Measurements from ENCODE around the gene APOL1. TPM values are rescaled to one million over a fixed set of nuclear protein-coding genes. Genes with fewer than 3 reads are reported as not detected.

The APOL1 gene
- total and polyA plus RNA-seq, 9 of the 15 experiments (the other 6 are each of a cell fraction or from before 2014, with no cell fraction given) = 2.5 to 9.7 (median 5.6) TPM

DNA sequence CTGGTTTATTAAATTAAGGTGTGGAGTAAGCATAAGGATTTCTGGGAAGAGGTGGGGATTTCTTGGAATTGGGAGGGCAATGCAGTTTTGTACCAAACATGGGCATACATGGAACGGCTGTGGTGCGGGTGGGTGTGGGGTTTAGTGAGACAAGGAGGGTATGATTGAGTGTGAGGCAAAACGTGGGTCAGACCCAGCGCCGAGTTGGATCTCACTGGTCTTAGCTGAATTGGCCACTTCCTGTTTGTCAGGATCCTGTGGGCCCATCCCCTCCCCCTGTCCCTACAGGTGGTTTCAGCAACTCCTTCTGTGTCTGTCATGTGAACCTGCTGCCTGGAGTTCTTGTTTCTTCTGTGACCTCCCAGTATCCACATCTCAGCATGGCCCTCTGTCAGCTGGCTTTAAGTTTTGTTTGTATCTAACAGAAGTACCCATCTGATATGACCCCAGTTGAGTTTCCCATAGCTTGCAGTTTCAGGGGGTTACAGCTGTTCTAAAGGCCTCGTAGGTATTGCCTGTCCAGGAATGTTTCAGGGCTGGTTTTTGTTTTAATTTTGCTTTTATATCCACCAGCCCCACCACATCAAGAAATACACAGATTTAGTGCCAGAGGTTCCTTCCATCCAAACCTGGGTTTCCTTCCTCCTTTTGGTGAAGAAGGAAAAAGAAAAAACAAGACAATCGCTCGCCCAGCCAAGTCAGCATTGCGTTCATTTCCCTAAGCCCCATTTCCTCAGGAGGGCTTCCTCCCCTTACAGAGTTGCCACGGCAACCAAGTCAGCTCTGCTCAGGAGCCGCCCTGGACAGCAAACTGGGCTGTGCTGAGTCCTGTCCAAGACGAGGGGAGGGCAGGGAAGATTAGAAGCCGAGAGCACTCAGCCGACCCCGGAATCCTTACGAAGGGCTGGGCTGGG, 6.0 kb downstream of the APOL1 start (continued):
- peak; percentile 55 for TF ChIP-seq GABPA (tag; conservative IDR thresholded peaks at IDR 0.05; ENCODE audit: low read depth)
- TF ChIP-seq, protein P1, sequence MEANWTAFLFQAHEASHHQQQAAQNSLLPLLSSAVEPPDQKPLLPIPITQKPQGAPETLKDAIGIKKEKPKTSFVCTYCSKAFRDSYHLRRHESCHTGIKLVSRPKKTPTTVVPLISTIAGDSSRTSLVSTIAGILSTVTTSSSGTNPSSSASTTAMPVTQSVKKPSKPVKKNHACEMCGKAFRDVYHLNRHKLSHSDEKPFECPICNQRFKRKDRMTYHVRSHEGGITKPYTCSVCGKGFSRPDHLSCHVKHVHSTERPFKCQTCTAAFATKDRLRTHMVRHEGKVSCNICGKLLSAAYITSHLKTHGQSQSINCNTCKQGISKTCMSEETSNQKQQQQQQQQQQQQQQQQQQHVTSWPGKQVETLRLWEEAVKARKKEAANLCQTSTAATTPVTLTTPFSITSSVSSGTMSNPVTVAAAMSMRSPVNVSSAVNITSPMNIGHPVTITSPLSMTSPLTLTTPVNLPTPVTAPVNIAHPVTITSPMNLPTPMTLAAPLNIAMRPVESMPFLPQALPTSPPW (CRISPR knock-in tag; IDR thresholded peaks at IDR 0.05) = peak; percentile 32; the same call in 1 of the 2 replicates
- TF ChIP-seq, protein P2, sequence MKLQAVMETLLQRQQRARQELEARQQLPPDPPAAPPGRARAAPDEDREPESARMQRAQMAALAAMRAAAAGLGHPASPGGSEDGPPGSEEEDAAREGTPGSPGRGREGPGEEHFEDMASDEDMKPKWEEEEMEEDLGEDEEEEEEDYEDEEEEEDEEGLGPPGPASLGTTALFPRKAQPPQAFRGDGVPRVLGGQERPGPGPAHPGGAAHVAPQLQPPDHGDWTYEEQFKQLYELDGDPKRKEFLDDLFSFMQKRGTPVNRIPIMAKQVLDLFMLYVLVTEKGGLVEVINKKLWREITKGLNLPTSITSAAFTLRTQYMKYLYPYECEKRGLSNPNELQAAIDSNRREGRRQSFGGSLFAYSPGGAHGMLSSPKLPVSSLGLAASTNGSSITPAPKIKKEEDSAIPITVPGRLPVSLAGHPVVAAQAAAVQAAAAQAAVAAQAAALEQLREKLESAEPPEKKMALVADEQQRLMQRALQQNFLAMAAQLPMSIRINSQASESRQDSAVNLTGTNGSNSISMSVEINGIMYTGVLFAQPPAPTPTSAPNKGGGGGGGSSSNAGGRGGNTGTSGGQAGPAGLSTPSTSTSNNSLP (IDR thresholded peaks at IDR 0.05; ENCODE audit: borderline replicate concordance, low read depth, low read length) = no peak
- TF ChIP-seq EZH2 (IDR thresholded peaks at IDR 0.05; ENCODE audit: borderline replicate concordance, low read depth, low read length) = no peak
- peak; percentile 51; the same call in 1 of the 2 replicates for TF ChIP-seq C11orf30 (IDR thresholded peaks at IDR 0.05; ENCODE audit: low read depth)
- 0 out of 2 replicates have a peak, but pooled peaks have one; percentile 27 for TF ChIP-seq ZNF766 (CRISPR knock-in tag; conservative IDR thresholded peaks at IDR 0.05)
- TF ChIP-seq BMI1 (IDR thresholded peaks at IDR 0.05; ENCODE audit: low read length) = peak; percentile 55; the same call in 1 of the 2 replicates
- peak; percentile 39; the same call in 1 of the 2 replicates for TF ChIP-seq RBFOX2 (IDR thresholded peaks at IDR 0.05; ENCODE audit: low read depth, low read length)
- TF ChIP-seq, protein P3, sequence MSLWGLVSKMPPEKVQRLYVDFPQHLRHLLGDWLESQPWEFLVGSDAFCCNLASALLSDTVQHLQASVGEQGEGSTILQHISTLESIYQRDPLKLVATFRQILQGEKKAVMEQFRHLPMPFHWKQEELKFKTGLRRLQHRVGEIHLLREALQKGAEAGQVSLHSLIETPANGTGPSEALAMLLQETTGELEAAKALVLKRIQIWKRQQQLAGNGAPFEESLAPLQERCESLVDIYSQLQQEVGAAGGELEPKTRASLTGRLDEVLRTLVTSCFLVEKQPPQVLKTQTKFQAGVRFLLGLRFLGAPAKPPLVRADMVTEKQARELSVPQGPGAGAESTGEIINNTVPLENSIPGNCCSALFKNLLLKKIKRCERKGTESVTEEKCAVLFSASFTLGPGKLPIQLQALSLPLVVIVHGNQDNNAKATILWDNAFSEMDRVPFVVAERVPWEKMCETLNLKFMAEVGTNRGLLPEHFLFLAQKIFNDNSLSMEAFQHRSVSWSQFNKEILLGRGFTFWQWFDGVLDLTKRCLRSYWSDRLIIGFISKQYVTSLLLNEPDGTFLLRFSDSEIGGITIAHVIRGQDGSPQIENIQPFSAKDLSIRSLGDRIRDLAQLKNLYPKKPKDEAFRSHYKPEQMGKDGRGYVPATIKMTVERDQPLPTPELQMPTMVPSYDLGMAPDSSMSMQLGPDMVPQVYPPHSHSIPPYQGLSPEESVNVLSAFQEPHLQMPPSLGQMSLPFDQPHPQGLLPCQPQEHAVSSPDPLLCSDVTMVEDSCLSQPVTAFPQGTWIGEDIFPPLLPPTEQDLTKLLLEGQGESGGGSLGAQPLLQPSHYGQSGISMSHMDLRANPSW (CRISPR knock-in tag; IDR thresholded peaks at IDR 0.05) = no peak
- peak; percentile 96 for TF ChIP-seq RFX1 (IDR thresholded peaks at IDR 0.05)
- TF ChIP-seq, protein P4, sequence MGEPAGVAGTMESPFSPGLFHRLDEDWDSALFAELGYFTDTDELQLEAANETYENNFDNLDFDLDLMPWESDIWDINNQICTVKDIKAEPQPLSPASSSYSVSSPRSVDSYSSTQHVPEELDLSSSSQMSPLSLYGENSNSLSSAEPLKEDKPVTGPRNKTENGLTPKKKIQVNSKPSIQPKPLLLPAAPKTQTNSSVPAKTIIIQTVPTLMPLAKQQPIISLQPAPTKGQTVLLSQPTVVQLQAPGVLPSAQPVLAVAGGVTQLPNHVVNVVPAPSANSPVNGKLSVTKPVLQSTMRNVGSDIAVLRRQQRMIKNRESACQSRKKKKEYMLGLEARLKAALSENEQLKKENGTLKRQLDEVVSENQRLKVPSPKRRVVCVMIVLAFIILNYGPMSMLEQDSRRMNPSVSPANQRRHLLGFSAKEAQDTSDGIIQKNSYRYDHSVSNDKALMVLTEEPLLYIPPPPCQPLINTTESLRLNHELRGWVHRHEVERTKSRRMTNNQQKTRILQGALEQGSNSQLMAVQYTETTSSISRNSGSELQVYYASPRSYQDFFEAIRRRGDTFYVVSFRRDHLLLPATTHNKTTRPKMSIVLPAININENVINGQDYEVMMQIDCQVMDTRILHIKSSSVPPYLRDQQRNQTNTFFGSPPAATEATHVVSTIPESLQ (CRISPR knock-in tag; IDR thresholded peaks at IDR 0.05) = no peak
- TF ChIP-seq NFRKB (IDR thresholded peaks at IDR 0.05; ENCODE audit: low read depth) = 0 out of 2 replicates have a peak, but pooled peaks have one; percentile 25
- peak; percentile 60 for TF ChIP-seq SMAD4 (CRISPR knock-in tag; conservative IDR thresholded peaks at IDR 0.05)
- TF ChIP-seq, protein P5, sequence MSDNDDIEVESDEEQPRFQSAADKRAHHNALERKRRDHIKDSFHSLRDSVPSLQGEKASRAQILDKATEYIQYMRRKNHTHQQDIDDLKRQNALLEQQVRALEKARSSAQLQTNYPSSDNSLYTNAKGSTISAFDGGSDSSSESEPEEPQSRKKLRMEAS (CRISPR knock-in tag; IDR thresholded peaks at IDR 0.05) = peak; percentile 47; the same call in 1 of the 2 replicates
- TF ChIP-seq, protein P6, sequence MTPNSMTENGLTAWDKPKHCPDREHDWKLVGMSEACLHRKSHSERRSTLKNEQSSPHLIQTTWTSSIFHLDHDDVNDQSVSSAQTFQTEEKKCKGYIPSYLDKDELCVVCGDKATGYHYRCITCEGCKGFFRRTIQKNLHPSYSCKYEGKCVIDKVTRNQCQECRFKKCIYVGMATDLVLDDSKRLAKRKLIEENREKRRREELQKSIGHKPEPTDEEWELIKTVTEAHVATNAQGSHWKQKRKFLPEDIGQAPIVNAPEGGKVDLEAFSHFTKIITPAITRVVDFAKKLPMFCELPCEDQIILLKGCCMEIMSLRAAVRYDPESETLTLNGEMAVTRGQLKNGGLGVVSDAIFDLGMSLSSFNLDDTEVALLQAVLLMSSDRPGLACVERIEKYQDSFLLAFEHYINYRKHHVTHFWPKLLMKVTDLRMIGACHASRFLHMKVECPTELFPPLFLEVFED (CRISPR knock-in tag; conservative IDR thresholded peaks at IDR 0.05) = 0 out of 2 replicates have a peak, but pooled peaks have one; percentile 17
- TF ChIP-seq HCFC1 (IDR thresholded peaks at IDR 0.05; ENCODE audit: low read depth, low read length) = no peak

All from K562 (cell line).